ENCODE data around the gene SHC4.

The SHC4 gene

GRCh38 chr15:48865370-48866079 is 98.2 kb downstream of the SHC4 start:
- no peak for TF ChIP-seq CTCF (IDR thresholded peaks at IDR 0.05; ENCODE audit: extremely low read depth, insufficient read depth, missing control alignments)
- in situ Hi-C loops (cut with MboI; ENCODE audit: low pct_unique_long_range_greater_than_20kb, low sequenced_read_pairs, unreplicated experiment), result loop anchor here (10.0 to 25.0 kb wide), 3 partner anchors 359 to 1272 kb away; partner anchors contain the start of gene FGF7
- no peak for DNase-seq (ENCODE audit: low spot score)

DNA sequence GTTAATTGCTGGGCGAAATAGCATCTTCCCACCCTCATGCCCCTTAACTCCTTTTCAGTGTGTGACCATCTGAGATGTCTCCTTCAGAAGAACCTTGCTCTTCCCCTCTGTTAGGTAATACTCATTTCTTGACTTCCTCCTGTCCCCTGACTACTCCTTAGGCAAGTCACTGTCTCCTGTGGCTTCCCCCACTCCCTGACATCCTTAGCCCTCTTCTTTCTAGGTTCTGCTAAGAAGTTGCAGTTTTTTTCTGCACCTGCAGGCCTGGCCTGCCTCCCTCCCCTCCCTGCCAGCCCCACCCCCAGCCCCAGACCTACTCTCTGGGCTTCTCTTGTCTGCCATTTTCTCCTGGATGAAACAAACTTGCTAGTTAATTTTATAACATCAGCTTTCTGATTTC is 101.0 kb downstream of the SHC4 start:
- peak; percentile 20 for DNase-seq (ENCODE audit: low spot score)
- in situ Hi-C loops (cut with MboI; ENCODE audit: low pct_unique_long_range_greater_than_20kb, low sequenced_read_pairs, unreplicated experiment), result loop anchor here (10.0 to 25.0 kb wide), 3 partner anchors 362 to 1275 kb away; partner anchors contain the start of gene FGF7
- no peak for TF ChIP-seq CTCF (IDR thresholded peaks at IDR 0.05; ENCODE audit: extremely low read depth, insufficient read depth, missing control alignments)

GRCh38 chr15:48861813-48862431 is 101.8 kb downstream of the SHC4 start:
- peak; percentile 49 for DNase-seq (ENCODE audit: low spot score)
- TF ChIP-seq CTCF (IDR thresholded peaks at IDR 0.05; ENCODE audit: extremely low read depth, insufficient read depth, missing control alignments), result peak; percentile 74
- in situ Hi-C loops (cut with MboI; ENCODE audit: low pct_unique_long_range_greater_than_20kb, low sequenced_read_pairs, unreplicated experiment), result loop anchor here (10.0 to 25.0 kb wide), 3 partner anchors 363 to 1275 kb away; partner anchors contain the start of gene FGF7

DNA sequence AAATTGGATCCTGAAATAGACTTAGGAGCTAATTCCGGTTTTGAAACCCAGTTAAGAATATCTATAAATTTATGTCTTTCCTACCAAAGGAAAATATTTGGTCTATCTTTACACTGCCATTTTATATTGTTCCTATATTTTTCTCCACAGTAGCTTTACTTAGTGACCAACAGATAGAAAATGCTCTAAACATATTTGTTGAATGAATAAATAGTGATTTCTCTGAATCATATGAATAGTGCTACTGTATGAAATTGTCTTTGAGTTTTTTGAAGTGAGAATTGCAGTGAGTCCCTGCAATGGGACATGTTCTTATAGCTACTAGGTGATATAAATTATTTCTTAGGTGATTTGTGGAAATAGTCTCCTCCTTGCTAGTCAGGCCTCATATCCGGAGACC is 104.3 kb downstream of the SHC4 start:
- in situ Hi-C loops (cut with MboI; ENCODE audit: low pct_unique_long_range_greater_than_20kb, low sequenced_read_pairs, unreplicated experiment), result loop anchor here (25.0 kb wide), 2 partner anchors 553 to 1278 kb away; partner anchors contain the start of gene FGF7
- TF ChIP-seq CTCF (IDR thresholded peaks at IDR 0.05; ENCODE audit: extremely low read depth, insufficient read depth, missing control alignments), result no peak
- no peak for DNase-seq (ENCODE audit: low spot score)

GRCh38 chr15:48858401-48858800 is 105.3 kb downstream of the SHC4 start:
- DNase-seq (ENCODE audit: low spot score), result no peak
- TF ChIP-seq CTCF (IDR thresholded peaks at IDR 0.05; ENCODE audit: extremely low read depth, insufficient read depth, missing control alignments), result no peak
- in situ Hi-C loops (cut with MboI; ENCODE audit: low pct_unique_long_range_greater_than_20kb, low sequenced_read_pairs, unreplicated experiment), result loop anchor here (25.0 kb wide), 2 partner anchors 554 to 1279 kb away; partner anchors contain the start of gene FGF7

GRCh38 chr15:48856942-48857341 is 106.8 kb downstream of the SHC4 start:
- DNase-seq (ENCODE audit: low spot score), result no peak
- in situ Hi-C loops (cut with MboI; ENCODE audit: low pct_unique_long_range_greater_than_20kb, low sequenced_read_pairs, unreplicated experiment), result loop anchor here (25.0 kb wide), 2 partner anchors 555 to 1280 kb away; partner anchors contain the start of gene FGF7
- TF ChIP-seq CTCF (IDR thresholded peaks at IDR 0.05; ENCODE audit: extremely low read depth, insufficient read depth, missing control alignments), result no peak

Measured in GM13977 (cell line).